ENCODE results near the gene DNAAF3. TPM values are rescaled to one million over a fixed set of nuclear protein-coding genes. Genes with fewer than 3 reads are reported as not detected.

The DNAAF3 gene
- polyA plus RNA-seq, 1 donor (not counting 4 experiments of a cell fraction or from before 2014, with no cell fraction given), result 14.3 TPM

- FAIRE-seq (no peak), DNase-seq (ENCODE audit: low read depth, low spot score) (no peak)
- Histone ChIP-seq H3K4me3 (ENCODE audit: control insufficient read depth in 2 of 3, extremely low read depth in 1 of 3, insufficient read depth in 2 of 3, low read depth in 1 of 3, low read length in 3 of 3) (no peak overlapping the region), H3K9ac (ENCODE audit: control insufficient read depth, extremely low read depth, insufficient read depth, low read length) (no peak overlapping the region), H3K36me3 (ENCODE audit: control insufficient read depth in 2 of 2, extremely low read depth in 1 of 2, insufficient read depth in 2 of 2, low read length in 2 of 2) (peaks cover 15% of the 10 kb centered on the region in 2 experiments), H3K27ac (ENCODE audit: control insufficient read depth, insufficient read depth, low read length) (no peak overlapping the region), H3K27me3 (ENCODE audit: control insufficient read depth, extremely low read depth, insufficient read depth, low read length) (no peaks in the 10 kb centered on the region), H2AFZ (ENCODE audit: control insufficient read depth, low read length) (no peak overlapping the region), H3K4me2 (ENCODE audit: control insufficient read depth, extremely low read depth, insufficient read depth, low read depth, low read length) (no peak overlapping the region), H3K9me3 (ENCODE audit: control insufficient read depth, low read depth, low read length) (no peaks in the 10 kb centered on the region), H3K4me1 (ENCODE audit: control insufficient read depth, extremely low read depth, insufficient read depth, low read length) (peaks cover 7% of the 10 kb centered on the region), H3K9me1 (ENCODE audit: control insufficient read depth, extremely low read depth, insufficient read depth, low read length) (no peaks in the 10 kb centered on the region), H3K79me2 (ENCODE audit: control insufficient read depth, insufficient read depth, low read length) (peaks cover 63% of the 10 kb centered on the region), H4K20me1 (ENCODE audit: control insufficient read depth, extremely low read depth, insufficient read depth, low read length) (peaks cover 9% of the 10 kb centered on the region)
- TF ChIP-seq CTCF (optimal IDR thresholded peaks at IDR 0.05 in 1 of 3, IDR thresholded peaks at IDR 0.05 in 1 of 3, conservative IDR thresholded peaks at IDR 0.05 in 1 of 3; ENCODE audit: extremely low read depth in 1 of 3, insufficient read depth in 2 of 3, low read length in 3 of 3) (no peak), EZH2 (IDR thresholded peaks at IDR 0.05; ENCODE audit: low read length) (no peak)
- dilution Hi-C loops (cut with MboI; ENCODE audit: extremely low pct_ligation_motif_present, low sequenced_read_pairs), result no loop called here
These were observed 55.1 kb downstream of the DNAAF3 start for GRCh38 chr19:55111238-55111831.

- FAIRE-seq (no peak), DNase-seq (ENCODE audit: low read depth, low spot score) (no peak)
- Histone ChIP-seq H3K9me3 (ENCODE audit: control insufficient read depth, low read depth, low read length) (no peaks in the 10 kb centered on the region), H3K4me2 (ENCODE audit: control insufficient read depth, extremely low read depth, insufficient read depth, low read depth, low read length) (no peak overlapping the region), H3K79me2 (ENCODE audit: control insufficient read depth, insufficient read depth, low read length) (peaks cover 50% of the 10 kb centered on the region), H3K27ac (ENCODE audit: control insufficient read depth, insufficient read depth, low read length) (no peak overlapping the region), H3K9ac (ENCODE audit: control insufficient read depth, extremely low read depth, insufficient read depth, low read length) (no peak overlapping the region), H4K20me1 (ENCODE audit: control insufficient read depth, extremely low read depth, insufficient read depth, low read length) (no peaks in the 10 kb centered on the region), H3K4me1 (ENCODE audit: control insufficient read depth, extremely low read depth, insufficient read depth, low read length) (no peaks in the 10 kb centered on the region), H3K36me3 (ENCODE audit: control insufficient read depth in 2 of 2, extremely low read depth in 1 of 2, insufficient read depth in 2 of 2, low read length in 2 of 2) (peaks cover 15 to 18% of the 10 kb centered on the region in 2 experiments), H2AFZ (ENCODE audit: control insufficient read depth, low read length) (no peak overlapping the region), H3K27me3 (ENCODE audit: control insufficient read depth, extremely low read depth, insufficient read depth, low read length) (no peaks in the 10 kb centered on the region), H3K4me3 (ENCODE audit: control insufficient read depth in 2 of 3, extremely low read depth in 1 of 3, insufficient read depth in 2 of 3, low read depth in 1 of 3, low read length in 3 of 3) (no peak overlapping the region), H3K9me1 (ENCODE audit: control insufficient read depth, extremely low read depth, insufficient read depth, low read length) (no peaks in the 10 kb centered on the region)
- dilution Hi-C loops (cut with MboI; ENCODE audit: extremely low pct_ligation_motif_present, low sequenced_read_pairs), result no loop called here
- no peak for TF ChIP-seq CTCF (optimal IDR thresholded peaks at IDR 0.05 in 1 of 3, IDR thresholded peaks at IDR 0.05 in 1 of 3, conservative IDR thresholded peaks at IDR 0.05 in 1 of 3; ENCODE audit: extremely low read depth in 1 of 3, insufficient read depth in 2 of 3, low read length in 3 of 3)
- TF ChIP-seq EZH2 (IDR thresholded peaks at IDR 0.05; ENCODE audit: low read length), result no peak
These were observed 56.7 kb downstream of the DNAAF3 start for GRCh38 chr19:55109527-55110291.

Small RNAs within 50 kb of the gene (small RNA-seq; reads per million reads assigned to genes)
- gene MIR7975 (ENCODE audit: insufficient read length in 3 of 3, low read depth in 3 of 3, low replicate concordance in 1 of 3), result 0 reads per million in 3 experiments
- gene RF01210 (ENCODE audit: insufficient read length in 3 of 3, low read depth in 3 of 3, low replicate concordance in 1 of 3), result 0 reads per million in 3 experiments

Other genes starting within 250 kb of the DNAAF3 start
- gene NLRP7, start 219.1 kb downstream of the DNAAF3 start, polyA plus RNA-seq, result 0.03 TPM in 1 of 3 replicates, not detected in the others
- 56.7 to 57.6 TPM (median 56.7 TPM) in 3 replicates for gene NLRP2, start 200.2 kb downstream of the DNAAF3 start, polyA plus RNA-seq
- 0.04 to 0.09 TPM in 2 of 3 replicates, not detected in the other for gene GP6, start 128.3 kb downstream of the DNAAF3 start, polyA plus RNA-seq
- gene RDH13, start 103.5 kb downstream of the DNAAF3 start, polyA plus RNA-seq, result 10.6 to 16.3 TPM (median 11.9 TPM) in 3 replicates
- gene EPS8L1, start 90.7 kb downstream of the DNAAF3 start, polyA plus RNA-seq, result 20.1 to 37.3 TPM (median 26.0 TPM) in 3 replicates
- gene PPP1R12C, start 49.0 kb downstream of the DNAAF3 start, polyA plus RNA-seq, result 22.9 to 41.2 TPM (median 24.7 TPM) in 3 replicates
- gene TNNT1, start 17.4 kb downstream of the DNAAF3 start, polyA plus RNA-seq, result 89.7 to 113 TPM (median 99.6 TPM) in 3 replicates
- 2.2 to 4.1 TPM (median 3.3 TPM) in 3 replicates for gene TNNI3, start 8.9 kb downstream of the DNAAF3 start, polyA plus RNA-seq
- gene SYT5, start 13.7 kb upstream of the DNAAF3 start, polyA plus RNA-seq, result 0.05 to 0.39 TPM (median 0.33 TPM) in 3 replicates
- 0.06 to 0.17 TPM (median 0.09 TPM) in 3 replicates for gene PTPRH, start 42.9 kb upstream of the DNAAF3 start, polyA plus RNA-seq
- 0.60 to 0.88 TPM (median 0.68 TPM) in 3 replicates for gene TMEM86B, start 62.1 kb upstream of the DNAAF3 start, polyA plus RNA-seq
- 26.7 to 49.7 TPM (median 27.5 TPM) in 3 replicates for gene PPP6R1, start 92.4 kb upstream of the DNAAF3 start, polyA plus RNA-seq
- gene HSPBP1, start 113.5 kb upstream of the DNAAF3 start, polyA plus RNA-seq, result 20.2 to 26.7 TPM (median 24.7 TPM) in 3 replicates
- 0.46 to 1.1 TPM (median 0.98 TPM) in 3 replicates for gene BRSK1, start 117.4 kb upstream of the DNAAF3 start, polyA plus RNA-seq
- not detected in 3 replicates for gene TMEM150B, start 158.7 kb upstream of the DNAAF3 start, polyA plus RNA-seq
- gene KMT5C, start 173.3 kb upstream of the DNAAF3 start, polyA plus RNA-seq, result 4.3 to 7.4 TPM (median 6.5 TPM) in 3 replicates
- 1.4 to 6.5 TPM (median 1.7 TPM) in 3 replicates for gene COX6B2, start 188.1 kb upstream of the DNAAF3 start, polyA plus RNA-seq
- gene GARIN5B, start 196.6 kb upstream of the DNAAF3 start, polyA plus RNA-seq, result not detected in 3 replicates
- gene IL11, start 203.8 kb upstream of the DNAAF3 start, polyA plus RNA-seq, result 1.6 to 5.1 TPM (median 2.2 TPM) in 3 replicates
- 0.19 TPM in 1 of 3 replicates, not detected in the others for gene TMEM190, start 210.2 kb upstream of the DNAAF3 start, polyA plus RNA-seq
- 0.23 to 0.31 TPM (median 0.24 TPM) in 3 replicates for gene TMEM238, start 217.7 kb upstream of the DNAAF3 start, polyA plus RNA-seq
- 282 to 1,011 TPM (median 432 TPM) in 3 replicates for gene RPL28, start 219.3 kb upstream of the DNAAF3 start, polyA plus RNA-seq
- 22.1 to 42.3 TPM (median 31.8 TPM) in 3 replicates for gene UBE2S, start 241.2 kb upstream of the DNAAF3 start, polyA plus RNA-seq